Spleen (tissue), 7 donors: ENCODE measurements around the gene PRKG1.

Experiments
- POLR2AphosphoS5 ChIP-seq, 3 donors: sonication (generic); formaldehyde crosslinking; IDR thresholded peaks; one replicate each; pipeline ENCODE4 v1.5.1; 2017; ENCODE audit warnings: antibody characterized with exemption in 3 of 3
- TF ChIP-seq, protein P1 (sequence below), 11 experiments: fragments of 200-600 bp in 7 of 11; fragments of 450-650 bp in 4 of 11; sonication (generic) in 4 of 11; IDR thresholded peaks in 8 of 11; conservative IDR thresholded peaks in 3 of 11; 1 replicate in 7 of 11; 2 replicates in 4 of 11; pipeline versions ENCODE4 v1.4.0 to v1.8.0; 2016 to 2021; ENCODE audit warnings: antibody characterized with exemption in 11 of 11, inconsistent platforms in 4 of 11, mild to moderate bottlenecking in 1 of 11
- donor health status: DM: no; HTN: no; CAD: no; lungs with moderate emphysema.
- donor health status: DM: no; HTN: no; CAD: no.
- donor health status: DM: no; HTN: no; CAD: no.

GRCh38 chr10:51204066-51204465 is 129.8 kb downstream of the PRKG1 start:
- TF ChIP-seq POLR2AphosphoS5 (IDR thresholded peaks at IDR 0.05) = no peak
- TF ChIP-seq, protein P1, sequence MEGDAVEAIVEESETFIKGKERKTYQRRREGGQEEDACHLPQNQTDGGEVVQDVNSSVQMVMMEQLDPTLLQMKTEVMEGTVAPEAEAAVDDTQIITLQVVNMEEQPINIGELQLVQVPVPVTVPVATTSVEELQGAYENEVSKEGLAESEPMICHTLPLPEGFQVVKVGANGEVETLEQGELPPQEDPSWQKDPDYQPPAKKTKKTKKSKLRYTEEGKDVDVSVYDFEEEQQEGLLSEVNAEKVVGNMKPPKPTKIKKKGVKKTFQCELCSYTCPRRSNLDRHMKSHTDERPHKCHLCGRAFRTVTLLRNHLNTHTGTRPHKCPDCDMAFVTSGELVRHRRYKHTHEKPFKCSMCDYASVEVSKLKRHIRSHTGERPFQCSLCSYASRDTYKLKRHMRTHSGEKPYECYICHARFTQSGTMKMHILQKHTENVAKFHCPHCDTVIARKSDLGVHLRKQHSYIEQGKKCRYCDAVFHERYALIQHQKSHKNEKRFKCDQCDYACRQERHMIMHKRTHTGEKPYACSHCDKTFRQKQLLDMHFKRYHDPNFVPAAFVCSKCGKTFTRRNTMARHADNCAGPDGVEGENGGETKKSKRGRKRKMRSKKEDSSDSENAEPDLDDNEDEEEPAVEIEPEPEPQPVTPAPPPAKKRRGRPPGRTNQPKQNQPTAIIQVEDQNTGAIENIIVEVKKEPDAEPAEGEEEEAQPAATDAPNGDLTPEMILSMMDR (IDR thresholded peaks at IDR 0.05 in 8 of 11, conservative IDR thresholded peaks at IDR 0.05 in 3 of 11) = no peak
